T-helper 17 cell (primary cell): ENCODE results near the gene SPECC1L. TPM values are rescaled to one million over a fixed set of nuclear protein-coding genes. Genes with fewer than 3 reads are reported as not detected.
A peak's percentile ranks its signal among the peaks of the same experiment; 100 is the strongest.

ENCODE experiments used
- ATAC-seq: fragments of 150-1000 bp; cut with Tn5 transposase; 2 replicates; pipeline ENCODE4 v1.10.0; 2021; ENCODE audit warnings: mild to moderate bottlenecking, moderate library complexity
- DNase-seq, 3 donors: peaks; one replicate each; pipeline versions ENCODE4 v3.0.0 to v3.0.0-alpha.2; 2020 to 2021
- H3K9me3 ChIP-seq: one replicate; pipeline ENCODE4 v1.7.0; 2013; ENCODE audit warnings: low read length, mild to moderate bottlenecking; ENCODE audit not compliant: control insufficient read depth, poor library complexity, severe bottlenecking
- H3K27ac Mint-ChIP-seq: one replicate; pipeline ENCODE4 v1.8.0; 2022; ENCODE audit warnings: mild to moderate bottlenecking, moderate library complexity, mixed read lengths
- H3K27me3 Mint-ChIP-seq: one replicate; pipeline ENCODE4 v1.8.0; 2022; ENCODE audit warnings: mixed read lengths
- H3K36me3 Mint-ChIP-seq: one replicate; pipeline ENCODE4 v1.8.0; 2022; ENCODE audit warnings: low read depth, mixed read lengths
- H3K4me1 Mint-ChIP-seq: one replicate; pipeline ENCODE4 v1.8.0; 2022; ENCODE audit warnings: mild to moderate bottlenecking, mixed read lengths
- H3K4me3 Mint-ChIP-seq: one replicate; pipeline ENCODE4 v1.8.0; 2022; ENCODE audit warnings: mild to moderate bottlenecking, moderate library complexity, mixed read lengths
- total RNA-seq, 4 donors: library from RNA in 2 of 4; stranded (reverse) in 2 of 4; gene quantifications; one replicate each; pipeline ENCODE4 v1.2.3 and lab custom pipeline; 2022 to 2026

The SPECC1L gene
- total RNA-seq, 2 donors from 2014 or later, result 34.9 to 35.2 TPM

- no peak overlapping the region for H3K4me3 Mint-ChIP-seq
- peaks cover 29% of the 10 kb centered on the region for H3K4me1 Mint-ChIP-seq
- ATAC-seq (no peak), DNase-seq (no peak)
- no peaks in the 10 kb centered on the region for H3K9me3 ChIP-seq
- H3K27ac Mint-ChIP-seq, result no peak overlapping the region
- peaks cover 5% of the 10 kb centered on the region for H3K36me3 Mint-ChIP-seq
- H3K27me3 Mint-ChIP-seq, result no peaks in the 10 kb centered on the region
Measured at GRCh38 chr22:24398409-24398808, 127.8 kb downstream of the SPECC1L start.

- Mint-ChIP-seq H3K27me3 (no peaks in the 10 kb centered on the region), H3K4me1 (peaks cover 31% of the 10 kb centered on the region), H3K27ac (peak overlapping the region; percentile 77), H3K36me3 (peaks cover 6% of the 10 kb centered on the region), H3K4me3 (peak overlapping the region; percentile 88)
- no peak for DNase-seq
- ATAC-seq, result peak; percentile 51
- H3K9me3 ChIP-seq, result no peaks in the 10 kb centered on the region
Measured at GRCh38 chr22:24400034-24400725, 129.5 kb downstream of the SPECC1L start.

GRCh38 chr22:24400726-24401596, 130.3 kb downstream of the SPECC1L start:
- Mint-ChIP-seq H3K4me1 (peaks cover 29% of the 10 kb centered on the region), H3K36me3 (peaks cover 4% of the 10 kb centered on the region), H3K27ac (peak overlapping the region; percentile 77), H3K4me3 (peak overlapping the region; percentile 88), H3K27me3 (no peaks in the 10 kb centered on the region)
- DNase-seq, result no peak
- H3K9me3 ChIP-seq, result no peaks in the 10 kb centered on the region
- ATAC-seq, result peak; percentile 57

- no peaks in the 10 kb centered on the region for H3K9me3 ChIP-seq
- Mint-ChIP-seq H3K27ac (peak overlapping the region; percentile 77), H3K27me3 (no peaks in the 10 kb centered on the region), H3K36me3 (peaks cover 4% of the 10 kb centered on the region), H3K4me3 (no peak overlapping the region), H3K4me1 (peaks cover 32% of the 10 kb centered on the region)
- no peak for ATAC-seq
- no peak for DNase-seq
Measured at GRCh38 chr22:24401931-24402367, 131.3 kb downstream of the SPECC1L start.

GRCh38 chr22:24402460-24403192, 132.0 kb downstream of the SPECC1L start:
- no peak overlapping the region for H3K4me3 Mint-ChIP-seq
- no peaks in the 10 kb centered on the region for H3K9me3 ChIP-seq
- peaks cover 4% of the 10 kb centered on the region for H3K36me3 Mint-ChIP-seq
- no peaks in the 10 kb centered on the region for H3K27me3 Mint-ChIP-seq
- DNase-seq (no peak), ATAC-seq (peak; percentile 26)
- H3K27ac Mint-ChIP-seq, result peak overlapping the region; percentile 34
- H3K4me1 Mint-ChIP-seq, result peaks cover 37% of the 10 kb centered on the region

GRCh38 chr22:24403346-24403745, 132.7 kb downstream of the SPECC1L start:
- H3K4me3 Mint-ChIP-seq, result no peak overlapping the region
- H3K27me3 Mint-ChIP-seq, result no peaks in the 10 kb centered on the region
- H3K36me3 Mint-ChIP-seq, result peaks cover 4% of the 10 kb centered on the region
- peaks cover 37% of the 10 kb centered on the region for H3K4me1 Mint-ChIP-seq
- H3K9me3 ChIP-seq, result no peaks in the 10 kb centered on the region
- no peak for DNase-seq
- ATAC-seq, result no peak
- H3K27ac Mint-ChIP-seq, result peak overlapping the region; percentile 34

- ATAC-seq (no peak), DNase-seq (no peak)
- peaks cover 37% of the 10 kb centered on the region for H3K4me1 Mint-ChIP-seq
- H3K4me3 Mint-ChIP-seq, result no peak overlapping the region
- H3K27ac Mint-ChIP-seq, result no peak overlapping the region
- H3K36me3 Mint-ChIP-seq, result peaks cover 4% of the 10 kb centered on the region
- no peaks in the 10 kb centered on the region for H3K27me3 Mint-ChIP-seq
- H3K9me3 ChIP-seq, result no peaks in the 10 kb centered on the region
Measured at GRCh38 chr22:24404561-24405275, 134.1 kb downstream of the SPECC1L start.

- ATAC-seq, result no peak
- no peak overlapping the region for H3K27ac Mint-ChIP-seq
- H3K27me3 Mint-ChIP-seq, result no peaks in the 10 kb centered on the region
- peaks cover 29% of the 10 kb centered on the region for H3K4me1 Mint-ChIP-seq
- peaks cover 4% of the 10 kb centered on the region for H3K36me3 Mint-ChIP-seq
- no peak for DNase-seq
- no peaks in the 10 kb centered on the region for H3K9me3 ChIP-seq
- no peak overlapping the region for H3K4me3 Mint-ChIP-seq
Measured at GRCh38 chr22:24405631-24406321, 135.1 kb downstream of the SPECC1L start.

GRCh38 chr22:24406322-24407277, 136.0 kb downstream of the SPECC1L start:
- H3K27me3 Mint-ChIP-seq, result no peaks in the 10 kb centered on the region
- ATAC-seq (no peak), DNase-seq (no peak)
- no peak overlapping the region for H3K4me3 Mint-ChIP-seq
- H3K36me3 Mint-ChIP-seq, result peaks cover 4% of the 10 kb centered on the region
- no peaks in the 10 kb centered on the region for H3K9me3 ChIP-seq
- H3K4me1 Mint-ChIP-seq, result peaks cover 21% of the 10 kb centered on the region
- peak overlapping the region; percentile 41 for H3K27ac Mint-ChIP-seq

- DNase-seq, result no peak
- no peak for ATAC-seq
Measured at GRCh38 chr22:24407278-24407665, 136.6 kb downstream of the SPECC1L start.

GRCh38 chr22:24407884-24408283, 137.3 kb downstream of the SPECC1L start:
- Mint-ChIP-seq H3K4me3 (no peak overlapping the region), H3K27me3 (no peaks in the 10 kb centered on the region), H3K36me3 (peaks cover 4% of the 10 kb centered on the region), H3K4me1 (peaks cover 16% of the 10 kb centered on the region), H3K27ac (peak overlapping the region; percentile 41)
- no peak for ATAC-seq
- DNase-seq, result no peak
- H3K9me3 ChIP-seq, result no peaks in the 10 kb centered on the region

More at GRCh38 chr22:24407278-24407665, 136.6 kb downstream of the SPECC1L start:
- Mint-ChIP-seq H3K4me3 (no peak overlapping the region), H3K27me3 (no peaks in the 10 kb centered on the region), H3K36me3 (peaks cover 4% of the 10 kb centered on the region), H3K4me1 (peaks cover 18% of the 10 kb centered on the region), H3K27ac (peak overlapping the region; percentile 41)
- no peaks in the 10 kb centered on the region for H3K9me3 ChIP-seq
